ENCODE data around the gene BRS3. TPM values are rescaled to one million over a fixed set of nuclear protein-coding genes. Genes with fewer than 3 reads are reported as not detected.

The BRS3 gene
- total and polyA plus RNA-seq, 2 donors (not counting 1 experiment from before 2014, with no cell fraction given): not detected

DNA sequence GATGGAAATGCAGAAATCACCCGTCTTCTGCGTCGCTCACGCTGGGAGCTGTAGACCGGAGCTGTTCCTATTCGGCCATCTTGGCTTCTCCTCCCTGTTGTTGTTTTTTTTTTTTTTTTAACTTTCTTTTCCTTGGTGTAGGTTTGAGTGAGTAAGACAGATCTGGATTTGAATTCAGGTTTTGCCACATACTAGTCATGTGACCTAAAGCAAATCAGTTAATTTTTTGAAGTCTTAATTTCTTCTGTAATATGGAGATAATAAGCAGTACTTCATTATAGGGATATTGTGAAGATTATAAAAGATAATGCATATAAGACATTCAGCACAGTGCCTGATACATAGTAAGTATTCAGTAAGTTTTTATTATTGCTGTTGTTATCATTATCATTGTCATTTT is 41.5 kb upstream of the BRS3 start:
- no peak for TF ChIP-seq EZH2 (IDR thresholded peaks at IDR 0.05; ENCODE audit: low read length, missing control alignments)
- TF ChIP-seq, protein P1, sequence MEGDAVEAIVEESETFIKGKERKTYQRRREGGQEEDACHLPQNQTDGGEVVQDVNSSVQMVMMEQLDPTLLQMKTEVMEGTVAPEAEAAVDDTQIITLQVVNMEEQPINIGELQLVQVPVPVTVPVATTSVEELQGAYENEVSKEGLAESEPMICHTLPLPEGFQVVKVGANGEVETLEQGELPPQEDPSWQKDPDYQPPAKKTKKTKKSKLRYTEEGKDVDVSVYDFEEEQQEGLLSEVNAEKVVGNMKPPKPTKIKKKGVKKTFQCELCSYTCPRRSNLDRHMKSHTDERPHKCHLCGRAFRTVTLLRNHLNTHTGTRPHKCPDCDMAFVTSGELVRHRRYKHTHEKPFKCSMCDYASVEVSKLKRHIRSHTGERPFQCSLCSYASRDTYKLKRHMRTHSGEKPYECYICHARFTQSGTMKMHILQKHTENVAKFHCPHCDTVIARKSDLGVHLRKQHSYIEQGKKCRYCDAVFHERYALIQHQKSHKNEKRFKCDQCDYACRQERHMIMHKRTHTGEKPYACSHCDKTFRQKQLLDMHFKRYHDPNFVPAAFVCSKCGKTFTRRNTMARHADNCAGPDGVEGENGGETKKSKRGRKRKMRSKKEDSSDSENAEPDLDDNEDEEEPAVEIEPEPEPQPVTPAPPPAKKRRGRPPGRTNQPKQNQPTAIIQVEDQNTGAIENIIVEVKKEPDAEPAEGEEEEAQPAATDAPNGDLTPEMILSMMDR (conservative IDR thresholded peaks at IDR 0.05 in 1 of 2, IDR thresholded peaks at IDR 0.05 in 1 of 2; ENCODE audit: low read depth in 1 of 2, low read length in 2 of 2): no peak
- Histone ChIP-seq H3K79me2 (ENCODE audit: control insufficient read depth, insufficient read depth, low read length) (no peaks in the 10 kb centered on the region), H2AFZ (ENCODE audit: low read length) (no peak overlapping the region), H3K9ac (ENCODE audit: insufficient read depth, low read length) (no peak overlapping the region), H3K4me2 (ENCODE audit: extremely low read depth, insufficient read depth, low read length) (no peak overlapping the region), H3K4me3 (replicated peaks in 1 of 4; ENCODE audit: control extremely low read depth in 1 of 4, insufficient read depth in 1 of 4, low read depth in 3 of 4, low read length in 4 of 4) (no peak overlapping the region), H3K27ac (ENCODE audit: insufficient read depth, low read length) (no peak overlapping the region), H3K36me3 (ENCODE audit: control insufficient read depth, insufficient read depth, low read length) (no peaks in the 10 kb centered on the region), H3K9me3 (ENCODE audit: control insufficient read depth, insufficient read depth, low read depth, low read length) (no peaks in the 10 kb centered on the region), H4K20me1 (ENCODE audit: control insufficient read depth, extremely low read depth, insufficient read depth, low read length) (no peaks in the 10 kb centered on the region), H3K4me1 (ENCODE audit: control insufficient read depth, extremely low read depth, insufficient read depth, low read length) (no peaks in the 10 kb centered on the region), H3K27me3 (ENCODE audit: control insufficient read depth, insufficient read depth, low read length) (no peaks in the 10 kb centered on the region)
- no peak for DNase-seq (ENCODE audit: low read depth in 2 of 2)

DNA sequence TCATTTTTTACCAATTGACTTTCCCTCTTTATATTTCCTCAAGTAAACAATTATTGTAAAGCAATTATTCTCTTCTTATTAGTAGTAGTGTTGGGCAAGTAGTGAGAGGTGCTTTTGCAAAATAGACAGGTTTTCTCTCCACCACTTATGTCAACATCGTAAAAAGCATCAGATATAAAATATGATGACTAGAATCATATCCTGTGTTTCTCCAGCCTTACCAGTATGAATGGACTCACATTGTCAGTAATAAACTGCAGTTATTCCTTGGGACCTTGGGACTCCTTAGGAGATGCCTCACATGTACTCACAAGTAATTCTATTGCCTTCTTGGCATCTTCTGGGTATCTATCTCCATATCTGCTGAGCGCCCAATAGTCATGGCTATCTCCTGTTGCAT is 40.4 kb upstream of the BRS3 start:
- TF ChIP-seq EZH2 (IDR thresholded peaks at IDR 0.05; ENCODE audit: low read length, missing control alignments): no peak
- TF ChIP-seq, protein P1 (conservative IDR thresholded peaks at IDR 0.05 in 1 of 2, IDR thresholded peaks at IDR 0.05 in 1 of 2; ENCODE audit: low read depth in 1 of 2, low read length in 2 of 2): no peak
- no peaks in the 10 kb centered on the region for H3K36me3 ChIP-seq (ENCODE audit: control insufficient read depth, insufficient read depth, low read length)
- H3K27me3 ChIP-seq (ENCODE audit: control insufficient read depth, insufficient read depth, low read length): no peaks in the 10 kb centered on the region
- no peaks in the 10 kb centered on the region for H3K4me1 ChIP-seq (ENCODE audit: control insufficient read depth, extremely low read depth, insufficient read depth, low read length)
- no peak overlapping the region for H2AFZ ChIP-seq (ENCODE audit: low read length)
- H3K79me2 ChIP-seq (ENCODE audit: control insufficient read depth, insufficient read depth, low read length): no peaks in the 10 kb centered on the region
- no peak overlapping the region for H3K27ac ChIP-seq (ENCODE audit: insufficient read depth, low read length)
- no peak overlapping the region for H3K4me2 ChIP-seq (ENCODE audit: extremely low read depth, insufficient read depth, low read length)
- no peaks in the 10 kb centered on the region for H4K20me1 ChIP-seq (ENCODE audit: control insufficient read depth, extremely low read depth, insufficient read depth, low read length)
- no peak for DNase-seq (ENCODE audit: low read depth in 2 of 2)
- H3K4me3 ChIP-seq (replicated peaks in 1 of 4; ENCODE audit: control extremely low read depth in 1 of 4, insufficient read depth in 1 of 4, low read depth in 3 of 4, low read length in 4 of 4): no peak overlapping the region
- H3K9ac ChIP-seq (ENCODE audit: insufficient read depth, low read length): no peak overlapping the region
- no peaks in the 10 kb centered on the region for H3K9me3 ChIP-seq (ENCODE audit: control insufficient read depth, insufficient read depth, low read depth, low read length)

DNA sequence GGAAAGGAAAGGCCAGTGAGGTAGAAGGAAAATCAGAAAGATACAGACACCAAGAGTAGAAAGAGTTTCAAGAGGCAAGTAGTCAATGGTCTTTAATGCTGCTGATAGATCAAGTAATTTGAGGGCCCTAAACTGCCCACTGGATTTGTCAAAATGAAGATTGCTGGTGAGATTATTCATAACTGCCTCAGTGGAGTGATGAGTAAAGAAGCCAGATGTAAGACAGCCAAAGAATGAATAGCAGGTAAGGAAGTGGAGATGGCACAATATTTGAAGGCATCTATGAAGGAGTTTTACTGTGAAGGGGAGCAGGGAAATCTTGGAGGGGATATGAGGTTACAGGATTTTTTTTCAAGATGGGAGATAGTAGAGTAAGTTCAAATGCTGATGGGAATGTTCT is 39.8 kb upstream of the BRS3 start:
- no peak for DNase-seq (ENCODE audit: low read depth in 2 of 2)
- Histone ChIP-seq H2AFZ (ENCODE audit: low read length) (no peak overlapping the region), H3K27me3 (ENCODE audit: control insufficient read depth, insufficient read depth, low read length) (no peaks in the 10 kb centered on the region), H3K4me2 (ENCODE audit: extremely low read depth, insufficient read depth, low read length) (no peak overlapping the region), H3K27ac (ENCODE audit: insufficient read depth, low read length) (no peak overlapping the region), H3K79me2 (ENCODE audit: control insufficient read depth, insufficient read depth, low read length) (no peaks in the 10 kb centered on the region), H3K4me1 (ENCODE audit: control insufficient read depth, extremely low read depth, insufficient read depth, low read length) (no peaks in the 10 kb centered on the region), H4K20me1 (ENCODE audit: control insufficient read depth, extremely low read depth, insufficient read depth, low read length) (no peaks in the 10 kb centered on the region), H3K4me3 (replicated peaks in 1 of 4; ENCODE audit: control extremely low read depth in 1 of 4, insufficient read depth in 1 of 4, low read depth in 3 of 4, low read length in 4 of 4) (no peak overlapping the region), H3K36me3 (ENCODE audit: control insufficient read depth, insufficient read depth, low read length) (no peaks in the 10 kb centered on the region), H3K9ac (ENCODE audit: insufficient read depth, low read length) (no peak overlapping the region), H3K9me3 (ENCODE audit: control insufficient read depth, insufficient read depth, low read depth, low read length) (no peaks in the 10 kb centered on the region)
- no peak for TF ChIP-seq EZH2 (IDR thresholded peaks at IDR 0.05; ENCODE audit: low read length, missing control alignments)
- TF ChIP-seq, protein P1 (conservative IDR thresholded peaks at IDR 0.05 in 1 of 2, IDR thresholded peaks at IDR 0.05 in 1 of 2; ENCODE audit: low read depth in 1 of 2, low read length in 2 of 2): no peak
